WTC11 (cell line): ENCODE results near the gene CSPG4. TPM values are rescaled to one million over a fixed set of nuclear protein-coding genes. Genes with fewer than 3 reads are reported as not detected.

Experiments used
- ATAC-seq: fragments of 200-7000 bp; cut with Tn5 transposase; 2 replicates; pipeline ENCODE4 v1.10.0; 2021; ENCODE audit warnings: mild to moderate bottlenecking, moderate library complexity
- CTCF ChIA-PET: fragments of 300-600 bp; sonication (Branson Sonifier 250); formaldehyde crosslinking; loops from one replicate; lab custom pipeline; 2021; ENCODE audit warnings: antibody characterized with exemption; lab: Charles Lee
- POLR2A ChIA-PET: fragments of 350-600 bp; sonication (Branson Sonifier 250); formaldehyde crosslinking; loops from one replicate; lab custom pipeline; 2021; ENCODE audit warnings: antibody characterized with exemption; lab: Charles Lee
- DNase-seq: peaks from one replicate; pipeline ENCODE4 v3.0.0; 2021; ENCODE audit warnings: low spot score
- H3K27ac Mint-ChIP-seq: 2 replicates; pipeline ENCODE4 v1.8.0; 2021; ENCODE audit warnings: mixed read lengths
- H3K27me3 Mint-ChIP-seq: 2 replicates; pipeline ENCODE4 v1.8.0; 2021; ENCODE audit warnings: low read depth, mild to moderate bottlenecking, moderate library complexity, mixed read lengths
- H3K36me3 Mint-ChIP-seq: 2 replicates; pipeline ENCODE4 v1.8.0; 2021; ENCODE audit warnings: mixed read lengths
- H3K4me1 Mint-ChIP-seq: 2 replicates; pipeline ENCODE4 v1.8.0; 2022; ENCODE audit warnings: mixed read lengths
- H3K4me3 Mint-ChIP-seq: 2 replicates; pipeline ENCODE4 v1.8.0; 2021; ENCODE audit warnings: mild to moderate bottlenecking, moderate library complexity, mixed read lengths
- H3K9me3 Mint-ChIP-seq: 2 replicates; pipeline ENCODE4 v1.8.0; 2021; ENCODE audit warnings: mixed read lengths
- AR ChIP-seq: fragments of 250-450 bp; sonication (Bioruptor Pico); IDR thresholded peaks from 2 replicates; pipeline ENCODE4 v1.9.0; 2021; ENCODE audit warnings: mild to moderate bottlenecking
- ATF3 ChIP-seq: sonication (generic); formaldehyde crosslinking; conservative IDR thresholded peaks from 2 replicates; pipeline ENCODE4 v1.8.1; 2022; ENCODE audit warnings: mild to moderate bottlenecking, missing genetic modification reagents
- E2F4 ChIP-seq: sonication (generic); formaldehyde crosslinking; IDR thresholded peaks from 2 replicates; pipeline ENCODE4 v1.8.1; 2022; ENCODE audit warnings: low read depth, mild to moderate bottlenecking, moderate library complexity, missing genetic modification reagents, borderline replicate concordance
- ELF4 ChIP-seq: sonication (generic); formaldehyde crosslinking; IDR thresholded peaks from 2 replicates; pipeline ENCODE4 v1.8.1; 2022; ENCODE audit warnings: low read depth, mild to moderate bottlenecking, moderate library complexity, missing genetic modification reagents
- ERG ChIP-seq: fragments of 250-450 bp; sonication (Bioruptor Pico); IDR thresholded peaks from 2 replicates; pipeline ENCODE4 v1.8.0; 2021; ENCODE audit warnings: mild to moderate bottlenecking
- ETV6 ChIP-seq: sonication (generic); formaldehyde crosslinking; IDR thresholded peaks from 2 replicates; pipeline ENCODE4 v1.8.1; 2022; ENCODE audit warnings: mild to moderate bottlenecking, missing genetic modification reagents
- FOXP1 ChIP-seq: sonication (generic); formaldehyde crosslinking; IDR thresholded peaks from 2 replicates; pipeline ENCODE4 v1.8.0; 2022; ENCODE audit warnings: missing genetic modification reagents, mild to moderate bottlenecking, moderate library complexity, borderline replicate concordance
- HMGXB4 ChIP-seq: sonication (generic); formaldehyde crosslinking; IDR thresholded peaks from 2 replicates; pipeline ENCODE4 v1.8.1; 2023; ENCODE audit warnings: mild to moderate bottlenecking, moderate library complexity, missing genetic modification reagents
- IRF1 ChIP-seq: sonication (generic); formaldehyde crosslinking; IDR thresholded peaks from 2 replicates; pipeline ENCODE4 v1.8.0; 2023; ENCODE audit warnings: missing genetic modification reagents
- JAZF1 ChIP-seq: fragments of 250-450 bp; sonication (Bioruptor Pico); IDR thresholded peaks from 2 replicates; pipeline ENCODE4 v1.9.0; 2021; ENCODE audit warnings: moderate library complexity, mild to moderate bottlenecking, inconsistent platforms
- NR3C1 ChIP-seq: sonication (generic); formaldehyde crosslinking; conservative IDR thresholded peaks from 2 replicates; pipeline ENCODE4 v1.8.1; 2023; ENCODE audit warnings: low read depth, mild to moderate bottlenecking, missing genetic modification reagents
- SMAD3 ChIP-seq: sonication (generic); formaldehyde crosslinking; IDR thresholded peaks from 2 replicates; pipeline ENCODE4 v1.8.0; 2022; ENCODE audit warnings: missing genetic modification reagents, mild to moderate bottlenecking, borderline replicate concordance
- STAT6 ChIP-seq: sonication (generic); formaldehyde crosslinking; conservative IDR thresholded peaks from 2 replicates; pipeline ENCODE4 v1.8.1; 2023; ENCODE audit warnings: mild to moderate bottlenecking, low read depth, missing genetic modification reagents, moderate library complexity
- TEAD1 ChIP-seq: sonication (generic); formaldehyde crosslinking; IDR thresholded peaks from 2 replicates; pipeline ENCODE4 v1.8.0; 2022; ENCODE audit warnings: mild to moderate bottlenecking, missing genetic modification reagents
- TEAD4 ChIP-seq: sonication (generic); formaldehyde crosslinking; IDR thresholded peaks from 2 replicates; pipeline ENCODE4 v1.8.0; 2022; ENCODE audit warnings: mild to moderate bottlenecking, missing genetic modification reagents
- TP53 ChIP-seq: sonication (generic); formaldehyde crosslinking; IDR thresholded peaks from 2 replicates; pipeline ENCODE4 v1.8.1; 2023; ENCODE audit warnings: mild to moderate bottlenecking, missing genetic modification reagents
- ZBTB43 ChIP-seq: sonication (generic); formaldehyde crosslinking; IDR thresholded peaks from 2 replicates; pipeline ENCODE4 v1.8.1; 2023; ENCODE audit warnings: mild to moderate bottlenecking, missing genetic modification reagents
- ZNF232 ChIP-seq: sonication (generic); formaldehyde crosslinking; IDR thresholded peaks from 2 replicates; pipeline ENCODE4 v1.8.0; 2022; ENCODE audit warnings: mild to moderate bottlenecking, missing genetic modification reagents
- ZNF423 ChIP-seq: fragments of 250-450 bp; sonication (Bioruptor Pico); IDR thresholded peaks from 2 replicates; pipeline ENCODE4 v2.1.2; 2022; ENCODE audit warnings: mild to moderate bottlenecking, moderate library complexity
- total RNA-seq: library from RNA; stranded (reverse); gene quantifications from 3 replicates; pipeline ENCODE4 v1.2.3, GENCODE V29; 2021

The CSPG4 gene
- total RNA-seq, 1 experiment from 2014 or later = 2.9 TPM

- peak overlapping the region; percentile 66; the same call in 1 of the 2 replicates for H3K27ac Mint-ChIP-seq
- H3K9me3 Mint-ChIP-seq = no peaks in the 10 kb centered on the region
- ChIA-PET POLR2A (no interaction called here), CTCF (interaction anchor here (1.5 to 2.2 kb wide), 2 partner anchors 9 to 25 kb away, joined by 3 to 16 read pairs; no protein-coding TSS in a partner anchor)
- H3K27me3 Mint-ChIP-seq = peaks cover 4% of the 10 kb centered on the region; the same call in 1 of the 2 replicates
- no peaks in the 10 kb centered on the region for H3K36me3 Mint-ChIP-seq
- TF ChIP-seq HMGXB4 (no peak), ZBTB43 (CRISPR knock-in tag) (no peak), ATF3 (CRISPR knock-in tag) (no peak), ETV6 (no peak), E2F4 (CRISPR knock-in tag) (no peak), JAZF1 (CRISPR knock-in tag) (no peak), NR3C1 (CRISPR knock-in tag) (no peak), TEAD4 (CRISPR knock-in tag) (no peak), STAT6 (CRISPR knock-in tag) (no peak), ZNF232 (CRISPR knock-in tag) (no peak)
- peaks cover 22% of the 10 kb centered on the region for H3K4me1 Mint-ChIP-seq
- no peak for ATAC-seq
- no peak overlapping the region for H3K4me3 Mint-ChIP-seq
- DNase-seq = no peak
These were observed 16.9 kb downstream of the CSPG4 start for GRCh38 chr15:75695634-75696310.

GRCh38 chr15:75695220-75695619 lies 17.4 kb downstream of the CSPG4 start:
- ATAC-seq = no peak
- no peak for DNase-seq
- TF ChIP-seq TEAD1 (no peak), ELF4 (CRISPR knock-in tag) (no peak), AR (no peak), ERG (CRISPR knock-in tag) (no peak), SMAD3 (CRISPR knock-in tag) (no peak), JAZF1 (CRISPR knock-in tag) (no peak), TP53 (CRISPR knock-in tag) (no peak), ZNF423 (CRISPR knock-in tag) (no peak), IRF1 (CRISPR knock-in tag) (no peak), ETV6 (no peak), FOXP1 (CRISPR knock-in tag) (no peak)
- H3K4me3 Mint-ChIP-seq = no peak overlapping the region
- no peaks in the 10 kb centered on the region for H3K36me3 Mint-ChIP-seq
- POLR2A ChIA-PET = no interaction called here
- peak overlapping the region; percentile 66; the same call in 1 of the 2 replicates for H3K27ac Mint-ChIP-seq
- peaks cover 22% of the 10 kb centered on the region for H3K4me1 Mint-ChIP-seq
- CTCF ChIA-PET = interaction anchor here (0.5 to 2.2 kb wide), 8 partner anchors 9 to 327 kb away, joined by 3 to 16 read pairs (median 6); partner anchors contain the start of gene MAN2C1
- peaks cover 4% of the 10 kb centered on the region; the same call in 1 of the 2 replicates for H3K27me3 Mint-ChIP-seq
- no peaks in the 10 kb centered on the region for H3K9me3 Mint-ChIP-seq
